ENCODE results near the gene CYP19A1.
A peak's percentile ranks its signal among the peaks of the same experiment; 100 is the strongest.
"Not testable (repeated sequence)": the region's sequence is repeated elsewhere in the genome, so short reads cannot be mapped to it uniquely, and the experiment has no call there.

The CYP19A1 gene

GRCh38 chr15:51195459-51195858 lies 142.9 kb downstream of the CYP19A1 start:
- H3K27ac ChIP-seq = no peak overlapping the region
- no peak overlapping the region for H3K4me3 ChIP-seq

GRCh38 chr15:51193979-51194378 lies 144.4 kb downstream of the CYP19A1 start:
- H3K4me3 ChIP-seq = no peak overlapping the region
- H3K27ac ChIP-seq = no peak overlapping the region

- Histone ChIP-seq H3K27ac (peak overlapping the region in 4 of 21 experiments; percentile 14 to 35 (median 15)), H3K4me3 (no peak overlapping the region)
Observed at GRCh38 chr15:51193526-51193925, 144.9 kb downstream of the CYP19A1 start.

GRCh38 chr15:51192521-51193280 lies 145.7 kb downstream of the CYP19A1 start:
- peak overlapping the region in 5 of 21 experiments; percentile 6 to 35 (median 14) for H3K27ac ChIP-seq
- no peak overlapping the region for H3K4me3 ChIP-seq

- Histone ChIP-seq H3K27ac (no peak overlapping the region), H3K4me3 (no peak overlapping the region)
Observed at GRCh38 chr15:51191766-51192165, 146.6 kb downstream of the CYP19A1 start.

- H3K4me3 ChIP-seq = no peak overlapping the region
- no peak overlapping the region for H3K27ac ChIP-seq
Observed at GRCh38 chr15:51191072-51191670, 147.2 kb downstream of the CYP19A1 start.

GRCh38 chr15:51190424-51191068 lies 147.8 kb downstream of the CYP19A1 start:
- Histone ChIP-seq H3K27ac (no peak overlapping the region), H3K4me3 (no peak overlapping the region)

GRCh38 chr15:51189669-51190385 lies 148.6 kb downstream of the CYP19A1 start:
- no peak overlapping the region for H3K27ac ChIP-seq
- H3K4me3 ChIP-seq = no peak overlapping the region

- not testable (repeated sequence) for H3K27ac ChIP-seq
Observed at GRCh38 chr15:51188791-51189190, 149.6 kb downstream of the CYP19A1 start.

GRCh38 chr15:51186891-51187290 lies 151.5 kb downstream of the CYP19A1 start:
- Histone ChIP-seq H3K4me3 (no peak overlapping the region), H3K27ac (no peak overlapping the region)

More at GRCh38 chr15:51188791-51189190, 149.6 kb downstream of the CYP19A1 start:
- H3K4me3 ChIP-seq = not testable (repeated sequence)

- Histone ChIP-seq H3K4me3 (no peak overlapping the region), H3K27ac (no peak overlapping the region)
Observed at GRCh38 chr15:51186181-51186705, 152.2 kb downstream of the CYP19A1 start.

- H3K4me3 ChIP-seq = no peak overlapping the region
- H3K27ac ChIP-seq = no peak overlapping the region
Observed at GRCh38 chr15:51185213-51186159, 152.9 kb downstream of the CYP19A1 start.

GRCh38 chr15:51184627-51185026 lies 153.8 kb downstream of the CYP19A1 start:
- H3K27ac ChIP-seq = no peak overlapping the region
- no peak overlapping the region for H3K4me3 ChIP-seq

- H3K4me3 ChIP-seq = no peak overlapping the region
- H3K27ac ChIP-seq = no peak overlapping the region
Observed at GRCh38 chr15:51183076-51183475, 155.3 kb downstream of the CYP19A1 start.

- H3K4me3 ChIP-seq = no peak overlapping the region
- H3K27ac ChIP-seq = no peak overlapping the region
Observed at GRCh38 chr15:51181905-51182304, 156.5 kb downstream of the CYP19A1 start.

GRCh38 chr15:51181221-51181620 lies 157.2 kb downstream of the CYP19A1 start:
- Histone ChIP-seq H3K27ac (no peak overlapping the region), H3K4me3 (no peak overlapping the region)

- Histone ChIP-seq H3K27ac (no peak overlapping the region), H3K4me3 (no peak overlapping the region)
Observed at GRCh38 chr15:51180534-51180933, 157.9 kb downstream of the CYP19A1 start.

- Histone ChIP-seq H3K4me3 (no peak overlapping the region), H3K27ac (no peak overlapping the region)
Observed at GRCh38 chr15:51180011-51180410, 158.4 kb downstream of the CYP19A1 start.

GRCh38 chr15:51172193-51172592 lies 166.2 kb downstream of the CYP19A1 start:
- Histone ChIP-seq H3K27ac (peak overlapping the region in 4 of 21 experiments; percentile 5 to 63 (median 36)), H3K4me3 (no peak overlapping the region)
